ENCODE measurements around the gene ZSCAN12.
"Not testable (repeated sequence)": the region's sequence is repeated elsewhere in the genome, so short reads cannot be mapped to it uniquely, and the experiment has no call there.

Gene ZSCAN12

GRCh38 chr6:28393912-28394662, 5.5 kb downstream of the ZSCAN12 start:
- DNase-seq (ENCODE audit: low spot score), result no peak

DNA sequence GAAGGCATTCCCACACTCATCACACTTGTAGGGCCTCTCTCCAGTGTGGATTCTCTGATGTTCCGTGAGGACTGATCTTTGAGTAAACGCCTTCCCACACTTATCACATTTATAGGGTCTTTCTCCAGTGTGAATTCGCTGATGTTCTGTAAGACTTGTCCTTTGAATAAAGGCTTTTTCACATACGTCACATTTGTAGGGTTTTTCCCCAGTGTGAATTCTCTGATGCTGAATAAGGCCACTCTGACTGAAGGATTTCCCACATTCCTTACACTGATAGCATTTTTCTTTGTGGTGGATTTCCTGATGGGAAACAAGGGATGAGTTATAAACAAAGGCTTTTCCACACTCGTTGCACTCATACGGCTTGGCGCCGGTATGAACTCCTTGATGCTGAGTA, 8.9 kb downstream of the ZSCAN12 start:
- no peak for DNase-seq (ENCODE audit: low spot score)

DNA sequence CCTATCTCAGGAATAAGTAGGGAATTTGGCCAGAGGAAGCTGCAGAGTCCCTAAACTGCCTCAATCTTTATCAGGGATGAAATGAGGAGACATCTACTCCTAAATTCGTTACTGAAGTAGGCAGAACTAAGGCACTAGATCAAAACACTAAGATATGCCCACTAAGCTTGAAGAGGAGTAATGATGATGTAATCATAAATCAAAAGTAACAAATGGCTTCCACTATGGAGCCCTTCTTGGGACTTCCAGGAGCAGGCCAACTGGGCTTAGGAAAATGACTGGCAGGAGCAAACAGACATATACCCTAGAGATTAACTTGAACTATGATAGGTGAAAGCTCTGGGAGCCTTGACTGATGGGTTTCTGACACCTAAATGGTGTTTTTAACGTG, 15.4 kb downstream of the ZSCAN12 start:
- DNase-seq (ENCODE audit: low spot score), result no peak

GRCh38 chr6:28383235-28384142, 16.1 kb downstream of the ZSCAN12 start:
- peak; percentile 91 for DNase-seq (ENCODE audit: low spot score)

DNA sequence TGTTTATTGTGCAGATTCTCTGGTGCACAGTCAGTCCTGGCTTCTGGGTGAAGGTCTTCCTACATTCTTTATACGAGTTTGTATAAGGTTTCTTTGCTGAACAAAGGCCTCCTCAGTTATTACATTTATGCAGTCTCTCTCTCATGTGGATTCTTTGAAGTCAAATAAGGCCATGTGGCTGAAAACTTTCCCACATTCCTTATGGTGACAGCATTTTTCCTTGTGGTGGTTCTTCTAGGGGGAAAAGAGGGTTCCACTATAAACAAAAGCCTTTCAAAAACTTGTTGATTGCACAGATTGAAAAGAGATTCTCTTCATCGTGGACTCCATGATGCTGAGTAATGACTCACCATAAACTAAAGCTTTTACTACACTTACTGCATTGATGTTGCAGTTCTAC, 19.2 kb downstream of the ZSCAN12 start:
- no peak for DNase-seq (ENCODE audit: low spot score)

DNA sequence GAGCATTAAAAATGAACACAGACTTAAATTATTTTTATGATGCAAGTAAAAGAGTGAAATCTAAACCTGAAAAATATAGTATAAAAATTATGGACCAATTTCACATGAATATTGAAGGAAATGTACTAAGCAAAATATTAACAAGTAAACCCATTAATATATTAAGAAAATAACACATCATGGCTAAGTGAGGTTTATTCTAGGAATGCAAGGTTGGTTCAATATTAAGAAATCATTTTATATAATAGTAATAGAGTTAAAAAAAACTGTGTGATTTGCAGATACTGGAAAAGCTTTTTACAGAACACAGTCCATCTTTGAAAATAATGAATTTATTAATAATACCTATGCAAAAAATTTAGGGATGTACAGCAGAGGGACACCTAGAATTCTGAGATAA, 20.9 kb downstream of the ZSCAN12 start:
- no peak for DNase-seq (ENCODE audit: low spot score)

GRCh38 chr6:28377879-28378278, 21.7 kb downstream of the ZSCAN12 start:
- DNase-seq (ENCODE audit: low spot score), result no peak

DNA sequence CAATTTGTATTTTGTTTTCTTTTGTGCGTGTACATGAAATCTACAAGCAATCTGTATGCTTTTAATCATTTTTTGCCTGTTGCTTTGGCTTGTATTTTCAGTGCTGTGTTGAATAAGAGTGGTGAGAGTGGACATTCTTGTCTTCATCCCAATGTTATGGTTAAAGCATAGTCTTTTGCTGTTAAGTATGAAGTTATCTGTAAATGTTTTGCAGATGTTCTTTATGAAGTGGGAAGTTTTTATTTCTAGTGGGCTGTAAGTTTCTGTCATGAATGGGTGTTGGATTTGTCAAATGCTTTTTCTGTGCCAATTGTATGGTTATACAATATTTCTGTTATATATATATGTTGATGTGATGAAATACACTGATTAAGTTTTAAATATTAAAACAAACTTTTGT, 25.6 kb downstream of the ZSCAN12 start:
- DNase-seq (ENCODE audit: low spot score), result no peak

- DNase-seq (ENCODE audit: low spot score), result no peak
These were observed 27.7 kb downstream of the ZSCAN12 start for GRCh38 chr6:28371706-28372451.

DNA sequence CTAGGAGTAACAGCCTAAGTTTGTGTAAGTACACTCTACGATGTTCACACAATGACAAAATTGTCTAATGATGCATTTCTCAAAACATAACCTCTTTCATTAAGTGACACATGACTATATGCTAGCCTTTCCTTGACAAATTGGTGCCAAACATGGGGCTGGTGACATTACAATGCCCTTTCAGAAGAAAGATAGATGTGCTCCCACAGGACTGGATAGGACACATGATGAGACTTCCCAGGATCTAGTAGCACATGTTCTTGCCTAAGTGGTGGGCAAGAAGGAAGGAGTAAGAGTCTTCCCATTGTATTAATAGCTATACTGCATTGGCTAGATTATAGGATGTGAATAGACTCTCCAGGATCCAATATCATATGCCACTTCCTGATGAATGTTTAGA, 28.3 kb downstream of the ZSCAN12 start:
- DNase-seq (ENCODE audit: low spot score), result no peak

GRCh38 chr6:28370440-28370839, 29.1 kb downstream of the ZSCAN12 start:
- no peak for DNase-seq (ENCODE audit: low spot score)

GRCh38 chr6:28369463-28369862, 30.1 kb downstream of the ZSCAN12 start:
- no peak for DNase-seq (ENCODE audit: low spot score)

GRCh38 chr6:28368522-28368921, 31.0 kb downstream of the ZSCAN12 start:
- DNase-seq (ENCODE audit: low spot score), result no peak

DNA sequence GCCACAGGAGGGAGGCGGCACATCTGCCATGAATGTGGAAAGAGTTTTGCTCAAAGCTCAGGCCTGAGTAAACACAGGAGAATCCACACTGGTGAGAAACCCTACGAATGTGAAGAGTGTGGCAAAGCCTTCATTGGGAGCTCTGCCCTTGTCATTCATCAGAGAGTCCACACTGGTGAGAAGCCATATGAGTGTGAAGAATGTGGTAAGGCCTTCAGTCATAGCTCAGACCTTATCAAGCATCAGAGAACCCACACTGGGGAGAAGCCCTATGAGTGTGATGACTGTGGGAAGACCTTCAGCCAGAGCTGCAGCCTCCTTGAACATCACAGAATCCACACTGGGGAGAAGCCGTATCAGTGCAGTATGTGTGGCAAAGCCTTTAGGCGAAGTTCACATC, 34.0 kb downstream of the ZSCAN12 start:
- not testable (repeated sequence) for DNase-seq (ENCODE audit: low spot score)

GRCh38 chr6:28360961-28361360, 38.6 kb downstream of the ZSCAN12 start:
- no peak for DNase-seq (ENCODE audit: low spot score)

DNA sequence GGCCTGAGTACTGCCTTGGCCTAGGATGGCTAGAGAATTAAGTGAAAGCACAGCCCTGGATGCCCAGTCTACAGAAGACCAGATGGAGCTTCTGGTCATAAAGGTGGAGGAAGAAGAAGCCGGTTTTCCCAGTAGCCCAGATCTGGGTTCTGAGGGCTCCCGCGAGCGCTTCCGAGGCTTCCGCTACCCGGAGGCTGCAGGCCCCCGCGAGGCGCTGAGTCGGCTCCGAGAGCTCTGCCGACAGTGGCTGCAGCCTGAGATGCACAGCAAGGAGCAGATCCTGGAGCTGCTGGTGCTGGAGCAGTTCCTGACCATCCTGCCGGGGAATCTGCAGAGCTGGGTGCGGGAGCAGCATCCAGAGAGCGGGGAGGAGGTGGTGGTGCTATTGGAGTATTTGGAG, 40.0 kb downstream of the ZSCAN12 start:
- not testable (repeated sequence) for DNase-seq (ENCODE audit: low spot score)

- no peak for DNase-seq (ENCODE audit: low spot score)
These were observed 42.5 kb downstream of the ZSCAN12 start for GRCh38 chr6:28357036-28357435.

GRCh38 chr6:28356666-28357020, 42.9 kb downstream of the ZSCAN12 start:
- no peak for DNase-seq (ENCODE audit: low spot score)

GRCh38 chr6:28355743-28356665, 43.5 kb downstream of the ZSCAN12 start:
- DNase-seq (ENCODE audit: low spot score), result peak; percentile 77

- no peak for DNase-seq (ENCODE audit: low spot score)
These were observed 44.6 kb downstream of the ZSCAN12 start for GRCh38 chr6:28354688-28355554.

Measured in ecto neural progenitor cell (in vitro differentiated cells).